ENCODE results near the gene PLA2R1.
A peak's percentile ranks its signal among the peaks of the same experiment; 100 is the strongest.

DNA sequence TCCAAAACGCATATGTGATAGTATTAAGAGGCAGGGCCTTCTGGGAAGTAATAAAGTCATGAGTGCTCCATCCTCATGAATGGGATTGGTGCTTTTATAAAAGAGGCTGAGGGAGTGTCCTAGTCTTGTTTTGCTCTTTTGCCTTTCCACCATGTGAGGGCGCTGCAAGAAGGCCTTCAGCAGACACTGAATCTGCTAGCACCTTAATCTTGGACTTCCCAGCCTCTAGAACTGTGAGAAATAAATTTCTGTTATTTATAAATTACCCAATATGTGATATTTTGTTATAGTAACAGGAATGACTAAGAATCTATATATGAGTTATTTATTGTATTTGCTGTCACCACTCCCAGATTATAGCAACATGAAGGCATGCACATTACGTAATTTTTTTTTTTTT, 63.5 kb downstream of the PLA2R1 start:
- TF ChIP-seq, protein P1, sequence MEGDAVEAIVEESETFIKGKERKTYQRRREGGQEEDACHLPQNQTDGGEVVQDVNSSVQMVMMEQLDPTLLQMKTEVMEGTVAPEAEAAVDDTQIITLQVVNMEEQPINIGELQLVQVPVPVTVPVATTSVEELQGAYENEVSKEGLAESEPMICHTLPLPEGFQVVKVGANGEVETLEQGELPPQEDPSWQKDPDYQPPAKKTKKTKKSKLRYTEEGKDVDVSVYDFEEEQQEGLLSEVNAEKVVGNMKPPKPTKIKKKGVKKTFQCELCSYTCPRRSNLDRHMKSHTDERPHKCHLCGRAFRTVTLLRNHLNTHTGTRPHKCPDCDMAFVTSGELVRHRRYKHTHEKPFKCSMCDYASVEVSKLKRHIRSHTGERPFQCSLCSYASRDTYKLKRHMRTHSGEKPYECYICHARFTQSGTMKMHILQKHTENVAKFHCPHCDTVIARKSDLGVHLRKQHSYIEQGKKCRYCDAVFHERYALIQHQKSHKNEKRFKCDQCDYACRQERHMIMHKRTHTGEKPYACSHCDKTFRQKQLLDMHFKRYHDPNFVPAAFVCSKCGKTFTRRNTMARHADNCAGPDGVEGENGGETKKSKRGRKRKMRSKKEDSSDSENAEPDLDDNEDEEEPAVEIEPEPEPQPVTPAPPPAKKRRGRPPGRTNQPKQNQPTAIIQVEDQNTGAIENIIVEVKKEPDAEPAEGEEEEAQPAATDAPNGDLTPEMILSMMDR (IDR thresholded peaks at IDR 0.05; ENCODE audit: low read depth, low read length), result peak; percentile 14; the same call in 1 of the 2 replicates
- TF ChIP-seq EZH2phosphoT487 (IDR thresholded peaks at IDR 0.05; ENCODE audit: low read depth), result no peak

Data from OCI-LY3 (cell line).